Stomach (tissue), 9 donors: ENCODE results near the gene DYNC1I2. TPM values are rescaled to one million over a fixed set of nuclear protein-coding genes. Genes with fewer than 3 reads are reported as not detected.

Source experiments
- DNase-seq, 2 donors: peaks; one replicate each; pipeline versions ENCODE4 v3.0.0 to v3.0.0-alpha.2; 2013 to 2019
- H3K27ac ChIP-seq, 5 donors: fragments of 200-600 bp in 4 of 5; sonication (generic) in 4 of 5; one replicate each; pipeline ENCODE4 v1.5.1; 2013 to 2019; ENCODE audit warnings: mild to moderate bottlenecking in 1 of 5, moderate library complexity in 1 of 5
- H3K27me3 ChIP-seq, 3 donors: fragments of 200-600 bp; sonication (generic); one replicate each; pipeline ENCODE4 v1.5.1; 2017 to 2019; ENCODE audit warnings: mixed run types in 1 of 3
- H3K36me3 ChIP-seq, 4 donors: fragments of 200-600 bp; sonication (generic); 1 replicate in 3 of 4; 2 replicates in 1 of 4; pipeline ENCODE4 v1.5.1; 2016 to 2019
- H3K4me1 ChIP-seq, 4 donors: fragments of 200-600 bp; sonication (generic); one replicate each; pipeline ENCODE4 v1.5.1; 2016 to 2019
- H3K4me3 ChIP-seq, 4 donors: fragments of 200-600 bp; sonication (generic) in 3 of 4; one replicate each; pipeline ENCODE4 v1.5.1; 2016 to 2019; ENCODE audit warnings: mild to moderate bottlenecking in 1 of 4
- H3K9me3 ChIP-seq, 4 donors: fragments of 200-600 bp; sonication (generic); one replicate each; pipeline ENCODE4 v1.5.1; 2016 to 2019
- EP300 ChIP-seq: sonication (generic); formaldehyde crosslinking; IDR thresholded peaks from one replicate; pipeline ENCODE4 v1.6.1; 2017; ENCODE audit warnings: antibody characterized with exemption
- POLR2A ChIP-seq, 4 donors: fragments of 450-650 bp; IDR thresholded peaks; one replicate each; pipeline ENCODE4 v1.6.1; 2016; ENCODE audit warnings: antibody characterized with exemption in 4 of 4, control low read depth in 2 of 4, mild to moderate bottlenecking in 1 of 4, moderate library complexity in 1 of 4
- POLR2AphosphoS5 ChIP-seq, 3 donors: sonication (generic); formaldehyde crosslinking; IDR thresholded peaks; one replicate each; pipeline ENCODE4 v1.6.1; 2016; ENCODE audit warnings: antibody characterized with exemption in 3 of 3
- WGBS, 5 donors: extraction: QIAGEN DNeasy Blood & Tissue Kit in 3 of 5; methylation state at CpG; one replicate each; pipeline versions ENCODE4 v1.1.5 to v1.1.7; 2013 to 2018; 5-methylcytosine and 5-hydroxymethylcytosine counted together
- intact Hi-C: fragments of 100-400 bp; cut with DNase I; formaldehyde crosslinking; loops from one replicate; pipeline ENCODE4 v1.15.1; 2023; ENCODE audit warnings: low total_unique reads
- polyA plus RNA-seq, 3 donors: library from polyadenylated mRNA; stranded (reverse); fragments of 200-250 nt; gene quantifications; one replicate each; pipeline ENCODE4 v1.2.3, GENCODE V29; 2013
- total RNA-seq, 5 donors: library from RNA; depleted of rRNA; stranded (reverse); fragments of >200 nt; gene quantifications; one replicate each; pipeline versions ENCODE4 v1.1.0 to v1.2.3, GENCODE V29; 2014 to 2016
- TF ChIP-seq, protein P1 (sequence below), 7 experiments: fragments of 450-650 bp in 4 of 7; fragments of 200-600 bp in 3 of 7; sonication (generic) in 3 of 7; IDR thresholded peaks; one replicate each; pipeline ENCODE4 v1.5.1; 2016 to 2019; ENCODE audit warnings: antibody characterized with exemption in 7 of 7, control low read depth in 2 of 7, mild to moderate bottlenecking in 1 of 7
- donor health status: healthy with polysubstance abuse.
- donor health status: Bipolar disorder and iron deficiency.
- donor health status: healthy.

DYNC1I2 gene
- total and polyA plus RNA-seq, 8 donors, result 57.1 to 494 (median 90.5) TPM

DNA sequence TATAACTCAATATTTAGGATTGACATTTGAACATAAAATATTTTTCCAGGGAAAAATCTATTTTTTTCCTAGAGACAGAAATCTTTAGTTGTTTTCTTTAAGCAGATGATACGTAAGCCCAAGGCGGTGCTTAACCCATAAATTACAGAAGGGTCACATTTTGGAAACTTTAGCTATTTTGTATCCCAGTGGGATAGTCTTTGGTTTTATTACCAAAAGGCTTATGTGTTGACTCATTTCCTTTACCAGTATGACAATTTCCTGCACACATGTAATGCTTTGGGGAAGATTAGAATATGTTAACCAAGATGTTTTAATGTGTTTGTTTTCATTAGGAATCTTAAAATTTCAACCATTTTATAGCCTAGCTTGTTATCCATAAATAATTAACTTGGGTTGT is 24.8 kb downstream of the DYNC1I2 start:
- no peak for DNase-seq
- 63 to 89% (median 84%) methylated on average over 2 of the region's 2 CpGs for WGBS, 5 donors
- intact Hi-C loops, result no loop called here
- Histone ChIP-seq H3K27ac (no peak overlapping the region), H3K27me3 (no peaks in the 10 kb centered on the region), H3K4me1 (peaks cover 0 to 36% (median 6%) of the 10 kb centered on the region in 4 donors), H3K9me3 (no peaks in the 10 kb centered on the region), H3K36me3 (peaks cover 0 to 41% (median 30%) of the 10 kb centered on the region in 4 donors), H3K4me3 (no peak overlapping the region)
- TF ChIP-seq EP300 (no peak), POLR2A (IDR thresholded peaks at IDR 0.05) (no peak), POLR2AphosphoS5 (IDR thresholded peaks at IDR 0.05) (no peak)
- TF ChIP-seq, protein P1, sequence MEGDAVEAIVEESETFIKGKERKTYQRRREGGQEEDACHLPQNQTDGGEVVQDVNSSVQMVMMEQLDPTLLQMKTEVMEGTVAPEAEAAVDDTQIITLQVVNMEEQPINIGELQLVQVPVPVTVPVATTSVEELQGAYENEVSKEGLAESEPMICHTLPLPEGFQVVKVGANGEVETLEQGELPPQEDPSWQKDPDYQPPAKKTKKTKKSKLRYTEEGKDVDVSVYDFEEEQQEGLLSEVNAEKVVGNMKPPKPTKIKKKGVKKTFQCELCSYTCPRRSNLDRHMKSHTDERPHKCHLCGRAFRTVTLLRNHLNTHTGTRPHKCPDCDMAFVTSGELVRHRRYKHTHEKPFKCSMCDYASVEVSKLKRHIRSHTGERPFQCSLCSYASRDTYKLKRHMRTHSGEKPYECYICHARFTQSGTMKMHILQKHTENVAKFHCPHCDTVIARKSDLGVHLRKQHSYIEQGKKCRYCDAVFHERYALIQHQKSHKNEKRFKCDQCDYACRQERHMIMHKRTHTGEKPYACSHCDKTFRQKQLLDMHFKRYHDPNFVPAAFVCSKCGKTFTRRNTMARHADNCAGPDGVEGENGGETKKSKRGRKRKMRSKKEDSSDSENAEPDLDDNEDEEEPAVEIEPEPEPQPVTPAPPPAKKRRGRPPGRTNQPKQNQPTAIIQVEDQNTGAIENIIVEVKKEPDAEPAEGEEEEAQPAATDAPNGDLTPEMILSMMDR (IDR thresholded peaks at IDR 0.05), result no peak

DNA sequence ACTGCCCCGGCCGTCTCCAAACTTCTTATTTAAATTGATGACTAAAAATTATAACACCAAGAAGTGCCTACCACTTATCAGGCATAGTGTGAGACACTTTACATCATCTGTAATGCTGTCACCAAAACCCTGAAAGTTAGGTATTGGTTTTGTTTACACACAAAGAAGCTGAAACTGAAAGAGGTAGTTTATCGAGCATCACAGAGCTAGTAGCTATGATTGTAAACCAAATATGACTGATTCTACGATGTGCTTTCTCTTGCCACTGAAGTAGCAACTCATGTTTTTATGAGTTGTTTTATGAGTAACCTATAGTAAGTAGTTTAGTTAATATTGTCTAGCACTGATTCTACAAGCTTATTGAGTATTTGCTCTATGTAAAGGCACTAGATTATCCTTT is 31.5 kb downstream of the DYNC1I2 start:
- peaks cover 0 to 12% (median under 1%) of the 10 kb centered on the region in 4 donors for H3K4me1 ChIP-seq
- no peak overlapping the region for H3K27ac ChIP-seq
- no peak for TF ChIP-seq POLR2A (IDR thresholded peaks at IDR 0.05)
- TF ChIP-seq POLR2AphosphoS5 (IDR thresholded peaks at IDR 0.05), result no peak
- no peak for TF ChIP-seq EP300
- TF ChIP-seq, protein P1 (IDR thresholded peaks at IDR 0.05), result no peak
- no peak overlapping the region for H3K4me3 ChIP-seq
- no peak for DNase-seq
- H3K27me3 ChIP-seq, result no peaks in the 10 kb centered on the region
- 84 to 92% (median 91%) methylated on average over 4 of the region's 4 CpGs for WGBS, 5 donors
- no peaks in the 10 kb centered on the region for H3K9me3 ChIP-seq
- intact Hi-C loops, result no loop called here
- H3K36me3 ChIP-seq, result peaks cover 5 to 57% (median 54%) of the 10 kb centered on the region in 4 donors

DNA sequence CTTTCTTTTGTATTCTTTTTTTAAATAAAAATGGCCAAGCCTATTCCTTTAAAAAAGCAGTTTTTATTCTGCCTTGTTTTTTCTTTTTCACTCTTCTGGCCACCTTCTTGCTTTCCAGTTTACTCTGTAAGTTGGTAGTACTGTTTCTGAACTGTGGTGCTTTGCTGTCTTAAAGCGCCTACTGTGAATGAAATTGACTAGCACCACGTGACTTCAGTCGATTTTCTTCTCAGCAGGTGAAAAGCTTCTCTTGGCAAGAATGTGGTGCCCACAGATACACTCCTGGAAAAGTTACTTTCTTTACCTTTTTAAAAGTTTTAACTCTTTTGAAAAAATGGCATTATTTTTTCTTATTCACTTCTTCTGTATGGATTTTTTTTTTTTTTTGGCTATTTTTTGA is 32.4 kb downstream of the DYNC1I2 start:
- Histone ChIP-seq H3K4me3 (no peak overlapping the region), H3K36me3 (peaks cover 5 to 65% (median 56%) of the 10 kb centered on the region in 4 donors), H3K27me3 (no peaks in the 10 kb centered on the region), H3K9me3 (no peaks in the 10 kb centered on the region), H3K27ac (no peak overlapping the region), H3K4me1 (peaks cover 0 to 16% (median 3%) of the 10 kb centered on the region in 4 donors)
- intact Hi-C loops, result no loop called here
- no peak for TF ChIP-seq POLR2AphosphoS5 (IDR thresholded peaks at IDR 0.05)
- no peak for TF ChIP-seq POLR2A (IDR thresholded peaks at IDR 0.05)
- no peak for TF ChIP-seq EP300
- TF ChIP-seq, protein P1 (IDR thresholded peaks at IDR 0.05), result no peak
- WGBS, 5 donors, result 95 to 96% (median 95%) methylated on average over 3 of the region's 3 CpGs
- DNase-seq, result no peak

DNA sequence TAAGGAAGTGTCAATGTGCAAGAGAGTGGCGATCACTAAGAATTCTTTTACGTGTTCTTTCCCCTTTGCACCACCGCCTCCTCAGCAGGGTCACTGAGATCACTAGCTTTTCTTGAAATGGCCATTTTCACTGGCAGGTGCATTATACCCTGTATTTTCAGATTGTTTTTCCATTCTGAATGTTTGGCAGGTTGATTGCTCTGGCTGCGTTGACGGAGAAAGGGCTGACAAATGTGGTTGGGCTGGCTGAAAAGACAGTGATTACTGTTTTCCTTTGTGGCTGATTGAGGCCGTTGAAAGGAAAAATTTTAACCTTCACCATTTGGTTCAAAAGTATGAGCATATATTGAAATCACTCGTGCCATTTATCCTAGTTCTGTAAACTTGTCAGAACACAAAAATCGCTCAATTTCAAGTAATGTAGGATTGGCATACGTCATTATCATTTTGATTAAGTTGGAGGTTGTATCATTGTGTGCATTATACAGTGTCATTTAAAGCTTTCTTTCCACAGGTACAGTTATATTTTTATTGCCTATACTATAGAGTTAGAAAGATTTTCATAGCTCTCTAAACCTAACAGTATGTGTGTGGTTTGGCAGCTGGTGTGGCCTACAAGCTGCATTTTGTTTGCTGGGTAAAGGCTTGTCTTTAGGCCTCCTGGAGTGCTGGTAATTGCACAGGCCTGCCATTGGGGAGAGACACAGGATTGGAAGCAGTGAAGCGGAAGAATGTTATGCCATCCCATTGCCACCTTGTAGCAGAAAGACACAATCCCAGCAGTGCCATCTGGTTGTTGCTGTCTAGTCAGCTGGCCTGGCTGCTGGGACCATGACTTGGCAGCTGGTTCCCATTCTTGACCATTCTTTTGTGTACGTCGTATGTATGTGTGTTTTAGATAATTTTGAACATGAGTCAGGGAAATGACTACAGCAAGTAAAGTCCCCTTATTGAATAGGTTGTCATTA is 36.7 kb downstream of the DYNC1I2 start:
- DNase-seq, result peak; percentile 41 to 49
- intact Hi-C loops, result no loop called here
- TF ChIP-seq POLR2A (IDR thresholded peaks at IDR 0.05) (no peak), EP300 (no peak), POLR2AphosphoS5 (IDR thresholded peaks at IDR 0.05) (peak in 1 of 3 donors; percentile 52)
- TF ChIP-seq, protein P1 (IDR thresholded peaks at IDR 0.05), result peak in 1 of 7 experiments; percentile 13
- WGBS, 5 donors, result 48 to 68% (median 64%) methylated on average over 12 of the region's 12 CpGs
- Histone ChIP-seq H3K9me3 (no peaks in the 10 kb centered on the region), H3K27me3 (no peaks in the 10 kb centered on the region), H3K4me1 (peaks cover 0 to 26% (median 6%) of the 10 kb centered on the region in 4 donors), H3K36me3 (peaks cover 15 to 63% (median 50%) of the 10 kb centered on the region in 4 donors), H3K4me3 (no peak overlapping the region), H3K27ac (peak overlapping the region in 3 of 5 donors; percentile 4 to 12 (median 8))
